ENCODE results near the gene RRP1.

Gene RRP1

GRCh38 chr21:43803558-43804300 lies 14.4 kb downstream of the RRP1 start:
- FAIRE-seq: no peak

DNA sequence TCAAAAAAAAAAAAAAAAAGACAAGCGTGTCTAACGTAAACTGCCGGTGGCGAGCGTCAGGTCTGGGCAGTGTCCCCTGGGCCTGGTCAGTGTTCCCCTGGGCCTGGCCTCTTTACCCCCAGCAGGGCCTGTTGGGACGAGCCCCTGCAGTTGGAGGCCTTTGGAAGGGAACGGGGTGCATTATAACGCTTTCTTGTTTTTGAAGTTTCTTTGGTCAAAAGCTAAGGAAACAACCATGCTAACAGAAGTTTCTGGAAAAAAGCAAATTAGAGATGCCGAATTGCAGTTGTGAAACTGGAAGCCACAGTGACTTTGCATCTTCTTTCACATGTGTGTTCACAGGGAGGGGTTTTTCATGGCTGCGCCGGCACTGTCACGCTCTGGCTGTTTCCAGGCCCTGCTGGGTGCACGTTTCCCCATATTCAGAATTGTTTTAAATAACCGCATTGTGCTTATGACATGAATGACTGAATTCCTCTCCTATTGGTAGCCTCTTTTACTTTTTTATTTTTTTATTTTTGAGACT lies 16.0 kb downstream of the RRP1 start:
- no peak for FAIRE-seq

- FAIRE-seq: no peak
Measured at GRCh38 chr21:43806017-43806710, 16.8 kb downstream of the RRP1 start.

GRCh38 chr21:43808367-43808766 lies 19.0 kb downstream of the RRP1 start:
- FAIRE-seq: no peak

DNA sequence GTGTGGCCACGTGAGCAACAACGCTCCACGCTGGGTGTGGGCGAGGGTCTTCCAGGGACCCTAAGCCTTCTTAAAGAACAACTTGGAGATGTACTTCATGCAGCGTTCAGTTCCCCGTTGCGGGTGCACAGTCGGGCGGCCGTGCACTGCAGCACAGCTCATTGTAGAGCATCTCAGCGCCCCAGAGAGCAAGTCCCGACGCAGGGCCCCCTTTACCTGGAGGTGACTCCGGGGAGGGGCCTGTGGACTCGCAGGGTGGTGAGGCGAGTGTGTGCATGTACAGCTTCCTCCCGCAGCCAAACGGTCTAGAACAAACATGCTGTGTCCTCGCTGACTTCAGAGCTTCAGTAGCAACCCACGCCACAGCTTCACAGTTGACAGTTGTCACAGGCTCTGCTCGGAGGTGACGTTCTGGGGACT lies 19.5 kb downstream of the RRP1 start:
- no peak for FAIRE-seq

DNA sequence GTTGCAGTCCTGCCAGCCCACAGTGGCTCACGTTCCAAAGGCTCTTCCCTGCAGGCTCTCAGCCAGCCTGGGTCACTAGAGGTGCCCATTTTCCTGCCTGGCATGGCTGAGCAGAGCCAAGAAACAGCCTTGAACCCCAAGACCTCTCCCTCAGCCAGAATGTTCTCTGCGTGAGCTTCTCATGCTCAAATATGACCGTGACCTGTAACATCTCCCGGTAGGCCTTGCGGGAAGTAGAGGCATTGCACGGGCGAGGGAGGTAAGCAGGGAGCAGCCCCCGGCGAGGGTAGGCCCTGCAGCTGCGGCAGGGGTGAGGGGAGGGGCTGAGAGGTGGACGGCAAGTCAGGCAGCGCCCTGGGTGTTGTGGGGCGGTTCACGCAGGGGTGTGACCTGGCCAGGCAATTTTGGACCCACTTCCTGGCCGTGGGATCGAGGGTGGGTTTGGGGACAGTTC lies 20.0 kb downstream of the RRP1 start:
- FAIRE-seq: no peak

DNA sequence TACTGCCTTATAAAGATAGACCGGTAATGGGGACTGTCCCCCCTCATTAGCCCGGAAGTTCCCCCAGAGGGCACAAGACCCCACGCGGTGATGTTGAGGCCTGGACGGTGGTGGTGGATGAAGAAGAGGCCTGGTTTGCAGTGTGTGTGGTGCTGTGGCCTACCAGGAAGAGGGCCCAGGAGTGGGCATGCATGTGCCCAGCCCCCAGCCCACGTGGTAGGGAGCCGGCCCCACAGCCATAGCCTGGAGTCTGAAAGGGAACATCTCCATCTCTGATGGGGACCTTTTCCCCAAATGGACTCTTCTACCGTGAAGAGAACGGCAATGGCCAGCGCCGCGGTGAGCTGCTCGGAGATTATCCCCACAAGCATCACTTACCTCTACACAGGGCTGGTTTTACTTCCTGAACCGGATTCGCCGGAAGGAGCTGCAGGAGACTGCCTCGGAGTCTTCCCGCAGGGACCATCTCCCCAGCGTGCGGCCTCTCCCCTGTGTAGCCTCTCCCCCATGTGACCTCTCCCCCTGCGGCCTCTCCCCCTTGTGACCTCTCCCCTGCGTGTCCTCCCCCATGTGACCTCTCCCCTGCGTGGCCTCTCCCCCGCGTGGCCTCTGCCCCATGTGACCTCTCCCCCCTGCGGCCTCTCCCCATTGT lies 20.6 kb downstream of the RRP1 start:
- no peak for FAIRE-seq

GRCh38 chr21:43810505-43811261 lies 21.3 kb downstream of the RRP1 start:
- FAIRE-seq: no peak

- FAIRE-seq: no peak
Measured at GRCh38 chr21:43811262-43812105, 22.1 kb downstream of the RRP1 start.

GRCh38 chr21:43812139-43812821 lies 22.9 kb downstream of the RRP1 start:
- FAIRE-seq: no peak

DNA sequence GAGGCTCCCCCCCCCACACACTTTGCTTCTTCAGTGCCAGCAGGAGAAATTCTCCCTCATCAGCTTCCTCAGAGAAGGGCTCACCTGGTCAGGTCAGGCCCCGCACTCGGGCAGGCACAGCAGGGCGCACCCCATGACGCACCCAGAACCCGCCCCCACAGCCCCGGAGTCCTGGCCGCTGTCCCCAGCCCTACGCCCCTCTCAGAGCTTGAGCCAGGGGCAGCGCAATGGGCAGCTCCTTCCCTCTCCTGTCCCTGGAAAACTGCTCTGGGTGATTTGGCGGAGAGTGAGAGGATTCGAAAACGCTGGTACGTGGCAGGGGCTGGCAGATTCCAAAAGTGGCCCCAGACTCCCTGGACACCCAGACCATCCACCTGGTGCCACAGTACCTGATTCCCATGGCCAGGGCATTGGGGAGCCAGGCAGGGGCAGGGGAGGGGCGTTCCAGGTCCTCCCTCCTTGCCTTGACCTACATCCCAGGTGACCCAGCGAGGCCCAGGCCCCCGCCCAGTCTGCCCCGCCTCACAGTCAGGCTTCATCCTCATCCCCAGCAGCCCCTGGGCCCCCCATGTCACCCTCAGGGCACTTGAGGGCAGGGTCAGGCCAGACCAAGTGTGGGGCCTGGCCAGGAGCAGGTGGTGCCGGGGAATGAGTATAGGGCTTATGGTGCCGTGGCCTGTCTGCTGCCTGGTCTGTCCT lies 23.7 kb downstream of the RRP1 start:
- no peak for FAIRE-seq

GRCh38 chr21:43813656-43813980 lies 24.2 kb downstream of the RRP1 start:
- no peak for FAIRE-seq

DNA sequence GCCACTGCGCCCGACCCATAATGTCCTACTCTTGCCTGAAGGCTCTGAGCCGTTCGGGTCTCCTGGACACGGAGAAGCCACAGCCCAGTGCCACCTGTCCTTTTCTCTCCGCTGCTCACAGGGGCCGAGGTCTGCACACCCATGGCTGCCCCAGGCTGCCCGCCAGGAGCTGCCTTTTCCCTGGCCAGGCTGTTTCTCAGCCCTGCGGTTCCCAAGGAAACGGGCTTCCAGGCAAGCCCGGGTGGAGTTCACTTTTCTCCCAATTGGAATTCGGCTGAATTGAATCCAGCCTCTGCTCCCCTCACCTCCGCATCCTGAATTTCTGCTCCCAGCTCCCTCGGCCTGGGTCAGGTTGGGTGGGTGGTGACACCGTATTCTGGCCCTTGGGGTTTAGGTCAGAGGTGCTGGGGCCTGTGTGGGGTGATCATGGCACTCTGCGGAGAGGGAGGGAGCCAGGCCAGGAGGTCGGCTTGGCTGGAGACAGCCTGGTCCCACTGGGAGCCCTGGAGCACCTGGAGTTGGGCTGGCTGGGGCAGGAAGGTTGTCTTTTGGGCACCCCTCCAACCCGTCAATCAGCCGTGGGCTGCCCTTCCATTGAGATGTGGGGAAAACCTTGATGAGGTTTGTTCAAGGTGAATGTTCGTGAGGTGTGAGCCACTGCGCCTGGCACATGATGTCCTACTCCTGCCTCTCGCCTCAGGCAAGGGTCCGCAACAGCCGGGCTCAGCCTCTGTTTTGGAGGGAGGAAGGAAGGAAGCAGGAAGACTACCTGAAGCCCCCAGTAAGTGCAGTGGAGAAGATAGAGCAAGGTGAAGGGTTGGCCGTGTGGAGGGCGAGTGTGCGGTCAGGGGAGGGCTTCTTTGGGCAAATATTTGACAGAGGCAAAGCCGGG lies 25.1 kb downstream of the RRP1 start:
- FAIRE-seq: no peak

DNA sequence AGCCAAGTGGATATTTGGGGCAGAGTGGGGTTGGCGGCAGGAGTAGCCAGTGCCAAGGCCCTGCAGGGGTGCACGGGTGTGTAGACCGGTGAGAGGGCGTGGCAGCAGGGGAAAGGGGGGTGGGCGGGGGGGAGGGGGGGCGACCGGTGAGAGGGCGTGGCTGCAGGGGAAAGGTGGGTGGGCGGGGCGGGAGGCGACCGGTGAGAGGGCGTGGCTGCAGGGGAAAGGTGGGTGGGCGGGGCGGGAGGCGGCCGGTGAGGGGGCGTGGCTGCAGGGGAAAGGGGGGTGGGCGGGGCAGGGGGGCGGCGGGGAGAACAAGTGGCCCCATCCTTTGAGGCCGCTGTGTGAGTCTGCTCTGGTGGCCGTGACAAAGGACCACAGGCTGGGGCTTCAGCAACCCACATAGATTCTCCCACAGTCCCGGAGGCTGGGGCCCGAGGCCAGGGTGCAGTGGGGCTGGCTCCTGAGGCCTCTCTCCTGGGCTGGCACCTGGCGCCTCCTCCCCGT lies 25.8 kb downstream of the RRP1 start:
- FAIRE-seq: no peak

DNA sequence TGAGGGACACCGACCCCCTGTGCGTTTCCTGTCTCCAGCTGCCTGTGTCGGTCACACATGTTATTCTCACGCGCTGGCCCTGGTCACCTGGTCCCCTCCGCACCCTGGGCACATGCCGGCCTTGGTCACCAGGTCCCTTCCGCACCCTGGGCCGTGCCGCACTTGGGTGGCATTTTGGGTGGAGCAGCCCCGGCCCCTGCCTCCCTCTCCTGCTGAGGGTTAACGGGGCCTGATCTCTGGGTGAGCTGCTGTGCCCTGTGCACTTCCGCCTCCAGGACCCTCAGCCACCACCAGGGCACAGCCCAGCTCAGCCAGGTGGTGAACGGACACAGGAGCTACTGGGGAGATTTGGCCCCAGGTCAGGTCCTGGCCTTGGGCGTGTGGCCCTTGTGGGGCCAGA lies 26.6 kb downstream of the RRP1 start:
- FAIRE-seq: no peak

GRCh38 chr21:43816611-43817071 lies 27.3 kb downstream of the RRP1 start:
- FAIRE-seq: no peak

GRCh38 chr21:43817157-43818086 lies 28.0 kb downstream of the RRP1 start:
- FAIRE-seq: no peak

GRCh38 chr21:43818685-43819084 lies 29.3 kb downstream of the RRP1 start:
- FAIRE-seq: no peak
